Measurements from ENCODE around the gene SBF1.

Gene SBF1

GRCh38 chr22:50463188-50463900 is 11.5 kb downstream of the SBF1 start:
- WGBS (ENCODE audit: extremely low coverage, insufficient coverage, low lambda C conversion rate) = no CpG with 5 or more reads among the region's 28 CpGs
- no peak overlapping the region for H3K4me3 ChIP-seq (ENCODE audit: low read length)

DNA sequence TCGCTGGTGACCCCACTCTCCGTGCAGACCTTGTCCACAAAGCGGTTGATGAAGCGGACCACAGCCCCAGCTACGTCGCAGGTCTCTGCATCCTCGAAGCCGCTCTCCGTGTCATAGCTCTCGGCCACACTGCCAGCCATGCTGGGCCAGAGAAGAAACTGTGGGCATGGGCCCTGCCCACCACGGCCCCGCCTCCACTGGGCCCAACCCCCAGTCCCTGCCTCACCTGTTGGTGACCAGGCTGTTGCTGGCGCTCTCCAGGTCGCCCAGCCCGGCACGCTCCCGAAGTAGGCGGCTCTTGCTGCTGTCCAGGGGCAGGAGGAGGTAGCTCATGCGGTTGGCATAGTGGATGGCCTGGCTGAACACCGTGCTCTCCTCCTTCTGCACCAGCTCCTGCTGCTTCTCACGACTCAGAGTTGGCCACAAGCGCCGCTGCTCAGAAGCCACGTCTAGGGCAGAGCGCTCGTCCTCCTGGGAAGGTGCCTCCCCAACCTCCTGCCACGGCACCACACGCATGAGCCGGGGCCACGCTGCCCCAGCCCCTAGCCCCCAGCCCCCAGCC is 12.8 kb downstream of the SBF1 start:
- no peak for DNase-seq
- Histone ChIP-seq H3K4me3 (ENCODE audit: low read length) (no peak overlapping the region), H3K27me3 (ENCODE audit: insufficient read depth, low read length, poor library complexity) (no peaks in the 10 kb centered on the region), H4K5ac (ENCODE audit: low read length) (no peak overlapping the region), H3K56ac (ENCODE audit: low read length) (no peak overlapping the region), H3K79me1 (ENCODE audit: low read length) (no peaks in the 10 kb centered on the region), H2BK120ac (ENCODE audit: low read depth, low read length) (no peak overlapping the region), H2BK15ac (replicated peaks; ENCODE audit: low read depth) (no peak overlapping the region), H4K8ac (ENCODE audit: low read depth, low read length) (no peak overlapping the region), H3K4me1 (ENCODE audit: control insufficient read depth, low read depth, low read length) (no peaks in the 10 kb centered on the region), H3K27ac (ENCODE audit: low read depth, low read length) (no peak overlapping the region), H3K9ac (ENCODE audit: low read length) (no peak overlapping the region), H3K4ac (ENCODE audit: low read depth, low read length) (no peak overlapping the region), H2BK5ac (ENCODE audit: low read length) (no peak overlapping the region), H3K4me2 (ENCODE audit: low read length) (no peak overlapping the region), H3K23ac (ENCODE audit: low read length) (no peak overlapping the region), H2AK5ac (ENCODE audit: low read length) (no peak overlapping the region), H3K18ac (ENCODE audit: low read length) (no peak overlapping the region), H3K79me2 (ENCODE audit: control insufficient read depth, insufficient read depth, low read length) (no peaks in the 10 kb centered on the region), H3K36me3 (ENCODE audit: control insufficient read depth, insufficient read depth, low read length) (peaks cover 17% of the 10 kb centered on the region)
- no CpG with 5 or more reads among the region's 30 CpGs for WGBS (ENCODE audit: extremely low coverage, insufficient coverage, low lambda C conversion rate)

More at GRCh38 chr22:50463188-50463900, 11.5 kb downstream of the SBF1 start:
- Histone ChIP-seq H3K4ac (ENCODE audit: low read depth, low read length) (no peak overlapping the region), H3K27me3 (ENCODE audit: insufficient read depth, low read length, poor library complexity) (no peaks in the 10 kb centered on the region), H4K5ac (ENCODE audit: low read length) (no peak overlapping the region), H2AK5ac (ENCODE audit: low read length) (no peak overlapping the region), H3K79me2 (ENCODE audit: control insufficient read depth, insufficient read depth, low read length) (peaks cover 5% of the 10 kb centered on the region), H3K9ac (ENCODE audit: low read length) (no peak overlapping the region), H3K79me1 (ENCODE audit: low read length) (no peaks in the 10 kb centered on the region), H2BK120ac (ENCODE audit: low read depth, low read length) (no peak overlapping the region), H3K36me3 (ENCODE audit: control insufficient read depth, insufficient read depth, low read length) (peaks cover 18% of the 10 kb centered on the region), H3K23ac (ENCODE audit: low read length) (no peak overlapping the region), H3K4me2 (ENCODE audit: low read length) (no peak overlapping the region), H3K18ac (ENCODE audit: low read length) (no peak overlapping the region), H2BK5ac (ENCODE audit: low read length) (no peak overlapping the region), H3K27ac (ENCODE audit: low read depth, low read length) (no peak overlapping the region), H2BK15ac (replicated peaks; ENCODE audit: low read depth) (no peak overlapping the region), H3K56ac (ENCODE audit: low read length) (no peak overlapping the region), H4K8ac (ENCODE audit: low read depth, low read length) (no peak overlapping the region), H3K4me1 (ENCODE audit: control insufficient read depth, low read depth, low read length) (no peaks in the 10 kb centered on the region)
- DNase-seq = no peak

GRCh38 chr22:50461536-50461935 is 13.3 kb downstream of the SBF1 start:
- Histone ChIP-seq H2BK5ac (ENCODE audit: low read length) (no peak overlapping the region), H3K56ac (ENCODE audit: low read length) (no peak overlapping the region), H4K8ac (ENCODE audit: low read depth, low read length) (no peak overlapping the region), H3K36me3 (ENCODE audit: control insufficient read depth, insufficient read depth, low read length) (peaks cover 17% of the 10 kb centered on the region), H3K23ac (ENCODE audit: low read length) (no peak overlapping the region), H3K27me3 (ENCODE audit: insufficient read depth, low read length, poor library complexity) (no peaks in the 10 kb centered on the region), H3K4me3 (ENCODE audit: low read length) (no peak overlapping the region), H3K27ac (ENCODE audit: low read depth, low read length) (no peak overlapping the region), H3K4me1 (ENCODE audit: control insufficient read depth, low read depth, low read length) (no peaks in the 10 kb centered on the region), H3K4ac (ENCODE audit: low read depth, low read length) (no peak overlapping the region), H3K79me2 (ENCODE audit: control insufficient read depth, insufficient read depth, low read length) (no peaks in the 10 kb centered on the region), H2BK120ac (ENCODE audit: low read depth, low read length) (no peak overlapping the region), H3K18ac (ENCODE audit: low read length) (no peak overlapping the region), H3K79me1 (ENCODE audit: low read length) (no peaks in the 10 kb centered on the region), H4K5ac (ENCODE audit: low read length) (no peak overlapping the region), H2AK5ac (ENCODE audit: low read length) (no peak overlapping the region), H3K9ac (ENCODE audit: low read length) (no peak overlapping the region), H2BK15ac (replicated peaks; ENCODE audit: low read depth) (no peak overlapping the region), H3K4me2 (ENCODE audit: low read length) (no peak overlapping the region)
- DNase-seq = no peak
- WGBS (ENCODE audit: extremely low coverage, insufficient coverage, low lambda C conversion rate) = no CpG with 5 or more reads among the region's 26 CpGs

GRCh38 chr22:50460938-50461337 is 13.9 kb downstream of the SBF1 start:
- Histone ChIP-seq H3K36me3 (ENCODE audit: control insufficient read depth, insufficient read depth, low read length) (peaks cover 16% of the 10 kb centered on the region), H3K27me3 (ENCODE audit: insufficient read depth, low read length, poor library complexity) (no peaks in the 10 kb centered on the region), H2BK5ac (ENCODE audit: low read length) (no peak overlapping the region), H2BK120ac (ENCODE audit: low read depth, low read length) (no peak overlapping the region), H2AK5ac (ENCODE audit: low read length) (no peak overlapping the region), H3K4ac (ENCODE audit: low read depth, low read length) (no peak overlapping the region), H3K18ac (ENCODE audit: low read length) (no peak overlapping the region), H3K4me1 (ENCODE audit: control insufficient read depth, low read depth, low read length) (no peaks in the 10 kb centered on the region), H3K4me2 (ENCODE audit: low read length) (no peak overlapping the region), H3K4me3 (ENCODE audit: low read length) (no peak overlapping the region), H3K27ac (ENCODE audit: low read depth, low read length) (no peak overlapping the region), H3K23ac (ENCODE audit: low read length) (no peak overlapping the region), H4K8ac (ENCODE audit: low read depth, low read length) (no peak overlapping the region), H3K79me1 (ENCODE audit: low read length) (no peaks in the 10 kb centered on the region), H3K56ac (ENCODE audit: low read length) (no peak overlapping the region), H3K9ac (ENCODE audit: low read length) (no peak overlapping the region), H3K79me2 (ENCODE audit: control insufficient read depth, insufficient read depth, low read length) (no peaks in the 10 kb centered on the region), H2BK15ac (replicated peaks; ENCODE audit: low read depth) (no peak overlapping the region), H4K5ac (ENCODE audit: low read length) (no peak overlapping the region)
- DNase-seq = no peak
- no CpG with 5 or more reads among the region's 17 CpGs for WGBS (ENCODE audit: extremely low coverage, insufficient coverage, low lambda C conversion rate)

DNA sequence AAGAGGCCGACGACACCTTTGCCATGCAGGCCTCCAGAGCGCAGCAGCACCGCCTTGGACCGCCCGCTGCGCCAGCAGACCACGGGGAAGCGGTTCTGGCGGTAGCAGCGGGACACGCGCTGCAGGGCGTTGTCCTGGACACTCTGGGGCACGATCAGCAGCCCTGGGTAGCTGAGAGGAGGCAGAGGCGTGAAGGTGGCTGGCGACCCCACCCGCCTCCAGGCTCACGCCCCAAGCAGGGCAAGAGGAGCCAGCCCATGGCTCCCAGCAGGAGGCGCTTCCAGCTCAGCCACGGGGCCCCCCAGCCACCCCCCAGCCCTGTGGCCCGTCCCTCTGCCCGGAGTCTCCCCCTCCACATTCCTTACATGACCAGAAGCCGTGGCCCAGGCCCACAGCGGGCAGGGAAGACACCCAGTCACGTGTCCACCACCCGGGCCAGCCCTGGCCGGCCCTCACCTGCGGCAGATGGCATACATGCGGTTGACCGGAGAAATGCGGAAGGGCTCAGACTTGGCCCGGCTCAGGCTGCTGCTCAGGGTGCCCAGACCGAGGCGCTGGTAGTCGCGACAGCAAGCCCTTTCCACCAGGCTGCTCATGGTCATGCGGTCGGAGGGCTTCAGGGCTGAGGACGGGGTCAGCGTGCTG is 15.2 kb downstream of the SBF1 start:
- no peak for DNase-seq
- no peak overlapping the region for H2BK120ac ChIP-seq (ENCODE audit: low read depth, low read length)
- no peak overlapping the region for H3K56ac ChIP-seq (ENCODE audit: low read length)
- no peak overlapping the region for H4K8ac ChIP-seq (ENCODE audit: low read depth, low read length)
- H3K27me3 ChIP-seq (ENCODE audit: insufficient read depth, low read length, poor library complexity) = no peaks in the 10 kb centered on the region
- no peak overlapping the region for H2BK15ac ChIP-seq (replicated peaks; ENCODE audit: low read depth)
- no peak overlapping the region for H3K4ac ChIP-seq (ENCODE audit: low read depth, low read length)
- WGBS (ENCODE audit: extremely low coverage, insufficient coverage, low lambda C conversion rate) = no CpG with 5 or more reads among the region's 41 CpGs
- no peak overlapping the region for H3K4me3 ChIP-seq (ENCODE audit: low read length)
- peaks cover 14% of the 10 kb centered on the region for H3K36me3 ChIP-seq (ENCODE audit: control insufficient read depth, insufficient read depth, low read length)
- no peaks in the 10 kb centered on the region for H3K79me2 ChIP-seq (ENCODE audit: control insufficient read depth, insufficient read depth, low read length)
- no peak overlapping the region for H3K18ac ChIP-seq (ENCODE audit: low read length)
- H3K4me2 ChIP-seq (ENCODE audit: low read length) = no peak overlapping the region
- no peak overlapping the region for H2BK5ac ChIP-seq (ENCODE audit: low read length)
- H3K9ac ChIP-seq (ENCODE audit: low read length) = no peak overlapping the region
- no peak overlapping the region for H4K5ac ChIP-seq (ENCODE audit: low read length)
- no peaks in the 10 kb centered on the region for H3K4me1 ChIP-seq (ENCODE audit: control insufficient read depth, low read depth, low read length)
- no peak overlapping the region for H3K23ac ChIP-seq (ENCODE audit: low read length)
- no peak overlapping the region for H3K27ac ChIP-seq (ENCODE audit: low read depth, low read length)
- no peak overlapping the region for H2AK5ac ChIP-seq (ENCODE audit: low read length)
- H3K79me1 ChIP-seq (ENCODE audit: low read length) = no peaks in the 10 kb centered on the region

Data from mesendoderm (in vitro differentiated cells).